ENCODE results near the gene BPIFB4. TPM values are rescaled to one million over a fixed set of nuclear protein-coding genes. Genes with fewer than 3 reads are reported as not detected.

Gene BPIFB4
- total and polyA plus RNA-seq, 9 of the 15 experiments (the other 6 are each of a cell fraction or from before 2014, with no cell fraction given): not detected

GRCh38 chr20:33062825-33063149, 16.7 kb upstream of the BPIFB4 start (continued):
- TF ChIP-seq, protein P1, sequence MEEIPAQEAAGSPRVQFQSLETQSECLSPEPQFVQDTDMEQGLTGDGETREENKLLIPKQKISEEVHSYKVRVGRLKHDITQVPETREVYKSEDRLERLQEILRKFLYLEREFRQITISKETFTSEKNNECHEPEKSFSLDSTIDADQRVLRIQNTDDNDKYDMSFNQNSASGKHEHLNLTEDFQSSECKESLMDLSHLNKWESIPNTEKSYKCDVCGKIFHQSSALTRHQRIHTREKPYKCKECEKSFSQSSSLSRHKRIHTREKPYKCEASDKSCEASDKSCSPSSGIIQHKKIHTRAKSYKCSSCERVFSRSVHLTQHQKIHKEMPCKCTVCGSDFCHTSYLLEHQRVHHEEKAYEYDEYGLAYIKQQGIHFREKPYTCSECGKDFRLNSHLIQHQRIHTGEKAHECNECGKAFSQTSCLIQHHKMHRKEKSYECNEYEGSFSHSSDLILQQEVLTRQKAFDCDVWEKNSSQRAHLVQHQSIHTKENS (CRISPR knock-in tag; IDR thresholded peaks at IDR 0.05): no peak
- no peak for TF ChIP-seq MCM2 (IDR thresholded peaks at IDR 0.05; ENCODE audit: low read depth)
- TF ChIP-seq ZNF3 (CRISPR knock-in tag; IDR thresholded peaks at IDR 0.05): no peak

GRCh38 chr20:33063271-33063670, 16.2 kb upstream of the BPIFB4 start:
- peaks cover 15 to 72% of the 10 kb centered on the region in 2 experiments; a peak in 4 of 5 replicates for H3K27me3 ChIP-seq (ENCODE audit: control insufficient read depth in 2 of 2, insufficient read depth in 2 of 2, low read length in 2 of 2)
- peaks cover 13% of the 10 kb centered on the region; the same call in 1 of the 2 replicates for H4K20me1 ChIP-seq (replicated peaks; ENCODE audit: control insufficient read depth, insufficient read depth, low read length)
- intact Hi-C loops (cut with micrococcal nuclease) (no loop called here), in situ Hi-C loops (cut with MboI) (no loop called here)
- ATAC-seq: no peak
- H3K9me3 ChIP-seq (replicated peaks; ENCODE audit: control insufficient read depth, insufficient read depth, low read depth, low read length): no peaks in the 10 kb centered on the region
- BruUV-seq (replicated peaks): no TSS peak
- FAIRE-seq: no peak
- no peak for DNase-seq (ENCODE audit: extremely low read depth in 1 of 4, low spot score in 3 of 4)
- WGBS (ENCODE audit: insufficient coverage, low coverage, missing lambda C conversion rate): 6% methylated on average over 6 of the region's 6 CpGs
- H3K9ac ChIP-seq (ENCODE audit: insufficient read depth in 1 of 2, low read depth in 2 of 2, low read length in 2 of 2): no peak overlapping the region
- no peaks in the 10 kb centered on the region for H3K36me3 ChIP-seq (ENCODE audit: control insufficient read depth, insufficient read depth, low read length)
- H3K4me2 ChIP-seq (ENCODE audit: insufficient read depth, low read length): no peak overlapping the region
- H3K4me1 ChIP-seq (replicated peaks in 1 of 2; ENCODE audit: control insufficient read depth in 2 of 2, insufficient read depth in 2 of 2, low read length in 2 of 2): peaks cover 0 to 6% of the 10 kb centered on the region in 2 experiments; a peak in 1 of 5 replicates
- no peaks in the 10 kb centered on the region for H3K79me2 ChIP-seq (ENCODE audit: control insufficient read depth, insufficient read depth, low read length)
- no peaks in the 10 kb centered on the region for H3K9me1 ChIP-seq (ENCODE audit: control insufficient read depth, insufficient read depth, low read length)
- POLR2A ChIA-PET: interaction anchor here (0.6 kb wide), 1 partner anchor 9 kb away, joined by 3 read pairs; no protein-coding TSS in a partner anchor
- no peak overlapping the region for H3K27ac ChIP-seq (ENCODE audit: extremely low read depth, low read depth, low read length)
- H3K4me3 ChIP-seq: no peak overlapping the region
- H2AFZ ChIP-seq (ENCODE audit: low read depth, low read length): no peak overlapping the region
- CTCF ChIA-PET (ENCODE audit: low intra/inter-chr PET ratio): no interaction called here
- TF ChIP-seq, protein P2, sequence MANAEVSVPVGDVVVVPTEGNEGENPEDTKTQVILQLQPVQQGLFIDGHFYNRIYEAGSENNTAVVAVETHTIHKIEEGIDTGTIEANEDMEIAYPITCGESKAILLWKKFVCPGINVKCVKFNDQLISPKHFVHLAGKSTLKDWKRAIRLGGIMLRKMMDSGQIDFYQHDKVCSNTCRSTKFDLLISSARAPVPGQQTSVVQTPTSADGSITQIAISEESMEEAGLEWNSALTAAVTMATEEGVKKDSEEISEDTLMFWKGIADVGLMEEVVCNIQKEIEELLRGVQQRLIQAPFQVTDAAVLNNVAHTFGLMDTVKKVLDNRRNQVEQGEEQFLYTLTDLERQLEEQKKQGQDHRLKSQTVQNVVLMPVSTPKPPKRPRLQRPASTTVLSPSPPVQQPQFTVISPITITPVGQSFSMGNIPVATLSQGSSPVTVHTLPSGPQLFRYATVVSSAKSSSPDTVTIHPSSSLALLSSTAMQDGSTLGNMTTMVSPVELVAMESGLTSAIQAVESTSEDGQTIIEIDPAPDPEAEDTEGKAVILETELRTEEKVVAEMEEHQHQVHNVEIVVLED (CRISPR knock-in tag; IDR thresholded peaks at IDR 0.05): no peak
- TF ChIP-seq PYGO2 (tag; IDR thresholded peaks at IDR 0.05): no peak
- TF ChIP-seq ZNF785 (CRISPR knock-in tag; IDR thresholded peaks at IDR 0.05): no peak
- TF ChIP-seq, protein P3, sequence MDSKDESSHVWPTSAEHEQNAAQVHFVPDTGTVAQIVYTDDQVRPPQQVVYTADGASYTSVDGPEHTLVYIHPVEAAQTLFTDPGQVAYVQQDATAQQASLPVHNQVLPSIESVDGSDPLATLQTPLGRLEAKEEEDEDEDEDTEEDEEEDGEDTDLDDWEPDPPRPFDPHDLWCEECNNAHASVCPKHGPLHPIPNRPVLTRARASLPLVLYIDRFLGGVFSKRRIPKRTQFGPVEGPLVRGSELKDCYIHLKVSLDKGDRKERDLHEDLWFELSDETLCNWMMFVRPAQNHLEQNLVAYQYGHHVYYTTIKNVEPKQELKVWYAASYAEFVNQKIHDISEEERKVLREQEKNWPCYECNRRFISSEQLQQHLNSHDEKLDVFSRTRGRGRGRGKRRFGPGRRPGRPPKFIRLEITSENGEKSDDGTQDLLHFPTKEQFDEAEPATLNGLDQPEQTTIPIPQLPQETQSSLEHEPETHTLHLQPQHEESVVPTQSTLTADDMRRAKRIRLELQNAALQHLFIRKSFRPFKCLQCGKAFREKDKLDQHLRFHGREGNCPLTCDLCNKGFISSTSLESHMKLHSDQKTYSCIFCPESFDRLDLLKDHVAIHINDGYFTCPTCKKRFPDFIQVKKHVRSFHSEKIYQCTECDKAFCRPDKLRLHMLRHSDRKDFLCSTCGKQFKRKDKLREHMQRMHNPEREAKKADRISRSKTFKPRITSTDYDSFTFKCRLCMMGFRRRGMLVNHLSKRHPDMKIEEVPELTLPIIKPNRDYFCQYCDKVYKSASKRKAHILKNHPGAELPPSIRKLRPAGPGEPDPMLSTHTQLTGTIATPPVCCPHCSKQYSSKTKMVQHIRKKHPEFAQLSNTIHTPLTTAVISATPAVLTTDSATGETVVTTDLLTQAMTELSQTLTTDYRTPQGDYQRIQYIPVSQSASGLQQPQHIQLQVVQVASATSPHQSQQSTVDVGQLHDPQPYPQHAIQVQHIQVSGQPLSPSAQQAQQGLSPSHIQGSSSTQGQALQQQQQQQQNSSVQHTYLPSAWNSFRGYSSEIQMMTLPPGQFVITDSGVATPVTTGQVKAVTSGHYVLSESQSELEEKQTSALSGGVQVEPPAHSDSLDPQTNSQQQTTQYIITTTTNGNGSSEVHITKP (IDR thresholded peaks at IDR 0.05; ENCODE audit: partially characterized antibody): no peak
- TF ChIP-seq RBM15 (IDR thresholded peaks at IDR 0.05; ENCODE audit: insufficient read depth, low read length): no peak
- TF ChIP-seq TFE3 (CRISPR knock-in tag; IDR thresholded peaks at IDR 0.05): no peak
- no peak for TF ChIP-seq MEF2D (tag; conservative IDR thresholded peaks at IDR 0.05; ENCODE audit: low read depth)
- TF ChIP-seq ATF7 (IDR thresholded peaks at IDR 0.05): no peak
- TF ChIP-seq ZNF75A (CRISPR knock-in tag; IDR thresholded peaks at IDR 0.05): no peak
- no peak for TF ChIP-seq TEAD4 (IDR thresholded peaks at IDR 0.05; ENCODE audit: low read length)
- no peak for TF ChIP-seq TEAD4 (CRISPR knock-in tag; IDR thresholded peaks at IDR 0.05; ENCODE audit: borderline replicate concordance)

Data from K562 (cell line).